AML-193 (cell line): Measurements from ENCODE around the gene AKR1C3.
"Not testable (repeated sequence)": the region's sequence is repeated elsewhere in the genome, so short reads cannot be mapped to it uniquely, and the experiment has no call there.

Source experiments
- DNase-seq, 2 experiments: peaks; one replicate each; lab custom pipeline; 2025; lab: John Stamatoyannopoulos, UW

The AKR1C3 gene

GRCh38 chr10:5094265-5095205 is at the start of gene AKR1C3:
Gene AKR1C3, plus strand, starts transcription at chr10:5094414. Its CDS starts 31 bp downstream, at chr10:5094445.
- peak; percentile 63 to 74 for DNase-seq

- DNase-seq: no peak
These were observed 49.1 kb upstream of the AKR1C3 start for GRCh38 chr10:5045095-5045494.

- no peak for DNase-seq
These were observed 47.8 kb upstream of the AKR1C3 start for GRCh38 chr10:5046410-5046809.

GRCh38 chr10:5047055-5047454 is 47.2 kb upstream of the AKR1C3 start:
- DNase-seq: not testable (repeated sequence)

- DNase-seq: no peak
These were observed 46.1 kb upstream of the AKR1C3 start for GRCh38 chr10:5047912-5048628.

- not testable (repeated sequence) for DNase-seq
These were observed 41.2 kb upstream of the AKR1C3 start for GRCh38 chr10:5052951-5053500.

GRCh38 chr10:5054831-5055230 is 39.4 kb upstream of the AKR1C3 start:
- not testable (repeated sequence) for DNase-seq

GRCh38 chr10:5059267-5059666 is 34.9 kb upstream of the AKR1C3 start:
- DNase-seq: not testable (repeated sequence)

GRCh38 chr10:5060791-5061190 is 33.4 kb upstream of the AKR1C3 start:
- DNase-seq: not testable (repeated sequence)

- no peak for DNase-seq
These were observed 29.6 kb upstream of the AKR1C3 start for GRCh38 chr10:5064656-5065055.

GRCh38 chr10:5068274-5068984 is 25.8 kb upstream of the AKR1C3 start:
- DNase-seq: no peak

- DNase-seq: no peak
These were observed 23.4 kb upstream of the AKR1C3 start for GRCh38 chr10:5070648-5071410.

- DNase-seq: no peak
These were observed 22.6 kb upstream of the AKR1C3 start for GRCh38 chr10:5071411-5072198.

GRCh38 chr10:5073659-5074058 is 20.6 kb upstream of the AKR1C3 start:
- DNase-seq: no peak

- no peak for DNase-seq
These were observed 17.6 kb upstream of the AKR1C3 start for GRCh38 chr10:5076615-5077014.

GRCh38 chr10:5078547-5079180 is 15.6 kb upstream of the AKR1C3 start:
- no peak for DNase-seq

GRCh38 chr10:5079306-5079830 is 14.8 kb upstream of the AKR1C3 start:
- DNase-seq: no peak

GRCh38 chr10:5079836-5080235 is 14.4 kb upstream of the AKR1C3 start:
- DNase-seq: no peak

GRCh38 chr10:5081091-5081490 is 13.1 kb upstream of the AKR1C3 start:
- no peak for DNase-seq
